ENCODE measurements around the gene TCN2.
A peak's percentile ranks its signal among the peaks of the same experiment; 100 is the strongest.
"Not testable (repeated sequence)": the region's sequence is repeated elsewhere in the genome, so short reads cannot be mapped to it uniquely, and the experiment has no call there.

TCN2 gene

DNA sequence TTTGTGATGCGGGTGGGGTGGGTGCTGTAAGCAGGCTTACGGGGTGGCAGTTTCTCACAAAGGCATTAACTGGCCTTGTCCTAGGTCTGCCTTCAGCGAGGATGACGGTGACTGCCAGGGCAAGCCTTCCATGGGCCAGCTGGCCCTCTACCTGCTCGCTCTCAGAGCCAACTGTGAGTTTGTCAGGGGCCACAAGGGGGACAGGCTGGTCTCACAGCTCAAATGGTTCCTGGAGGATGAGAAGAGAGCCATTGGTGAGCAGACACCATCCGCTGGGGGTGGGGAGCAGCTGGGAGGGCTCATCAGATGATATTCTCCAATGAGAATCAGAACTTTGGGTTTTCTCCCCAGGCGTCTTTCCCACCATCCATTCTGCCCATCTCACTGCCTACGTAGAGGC lies 5.8 kb downstream of the TCN2 start:
- ChIA-PET POLR2A (no interaction called here), CTCF (interaction anchor here (6.3 kb wide), 1 partner anchor 21 kb away, joined by 34 read pairs; the partner anchor contains the start of gene SLC35E4)
- TF ChIP-seq, protein P1, sequence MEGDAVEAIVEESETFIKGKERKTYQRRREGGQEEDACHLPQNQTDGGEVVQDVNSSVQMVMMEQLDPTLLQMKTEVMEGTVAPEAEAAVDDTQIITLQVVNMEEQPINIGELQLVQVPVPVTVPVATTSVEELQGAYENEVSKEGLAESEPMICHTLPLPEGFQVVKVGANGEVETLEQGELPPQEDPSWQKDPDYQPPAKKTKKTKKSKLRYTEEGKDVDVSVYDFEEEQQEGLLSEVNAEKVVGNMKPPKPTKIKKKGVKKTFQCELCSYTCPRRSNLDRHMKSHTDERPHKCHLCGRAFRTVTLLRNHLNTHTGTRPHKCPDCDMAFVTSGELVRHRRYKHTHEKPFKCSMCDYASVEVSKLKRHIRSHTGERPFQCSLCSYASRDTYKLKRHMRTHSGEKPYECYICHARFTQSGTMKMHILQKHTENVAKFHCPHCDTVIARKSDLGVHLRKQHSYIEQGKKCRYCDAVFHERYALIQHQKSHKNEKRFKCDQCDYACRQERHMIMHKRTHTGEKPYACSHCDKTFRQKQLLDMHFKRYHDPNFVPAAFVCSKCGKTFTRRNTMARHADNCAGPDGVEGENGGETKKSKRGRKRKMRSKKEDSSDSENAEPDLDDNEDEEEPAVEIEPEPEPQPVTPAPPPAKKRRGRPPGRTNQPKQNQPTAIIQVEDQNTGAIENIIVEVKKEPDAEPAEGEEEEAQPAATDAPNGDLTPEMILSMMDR (IDR thresholded peaks at IDR 0.05; ENCODE audit: control extremely low read depth, extremely low read depth, low read depth, missing control alignments), result no peak
- no peak for DNase-seq (ENCODE audit: extremely low spot score)

DNA sequence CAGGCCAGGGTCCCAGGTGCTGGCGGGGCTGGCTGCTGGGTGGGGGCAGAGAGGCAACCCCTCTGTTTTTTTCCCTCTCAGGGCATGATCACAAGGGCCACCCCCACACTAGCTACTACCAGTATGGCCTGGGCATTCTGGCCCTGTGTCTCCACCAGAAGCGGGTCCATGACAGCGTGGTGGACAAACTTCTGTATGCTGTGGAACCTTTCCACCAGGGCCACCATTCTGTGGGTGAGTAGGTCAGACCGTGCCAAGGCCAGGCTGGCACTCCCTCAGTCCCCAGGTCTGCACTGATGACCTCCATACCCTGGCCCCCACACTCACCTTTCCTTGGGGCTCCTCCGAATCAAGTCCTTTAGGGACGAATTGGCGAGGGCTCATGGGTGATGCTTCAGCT lies 7.3 kb downstream of the TCN2 start:
- no peak for DNase-seq (ENCODE audit: extremely low spot score)
- TF ChIP-seq, protein P1 (IDR thresholded peaks at IDR 0.05; ENCODE audit: control extremely low read depth, extremely low read depth, low read depth, missing control alignments), result no peak
- POLR2A ChIA-PET, result no interaction called here
- CTCF ChIA-PET, result interaction anchor here (6.3 kb wide), 1 partner anchor 20 kb away, joined by 34 read pairs; the partner anchor contains the start of gene SLC35E4

DNA sequence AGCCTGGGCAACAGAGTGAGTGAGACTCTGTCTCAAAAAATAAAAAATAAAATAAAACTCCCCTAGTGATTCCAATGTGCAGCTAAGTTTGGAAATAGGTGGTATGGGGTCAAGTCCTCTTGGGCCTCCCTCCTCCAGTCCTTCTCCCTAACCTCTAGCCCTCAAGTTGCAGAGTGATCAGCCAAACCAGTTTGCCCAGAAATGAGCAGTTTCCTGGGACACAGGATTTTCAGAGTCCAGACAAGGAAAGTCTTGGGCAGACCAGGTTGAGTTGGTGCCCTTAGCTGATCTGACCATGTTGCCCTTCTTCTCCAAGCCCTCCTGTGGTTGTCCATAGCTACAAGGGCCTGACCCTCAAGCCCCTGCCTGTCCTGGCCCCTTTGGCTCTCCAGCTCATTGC lies 7.9 kb downstream of the TCN2 start:
- POLR2A ChIA-PET, result no interaction called here
- no peak for DNase-seq (ENCODE audit: extremely low spot score)
- CTCF ChIA-PET, result interaction anchor here (6.3 kb wide), 1 partner anchor 19 kb away, joined by 34 read pairs; the partner anchor contains the start of gene SLC35E4
- TF ChIP-seq, protein P1 (IDR thresholded peaks at IDR 0.05; ENCODE audit: control extremely low read depth, extremely low read depth, low read depth, missing control alignments), result no peak

DNA sequence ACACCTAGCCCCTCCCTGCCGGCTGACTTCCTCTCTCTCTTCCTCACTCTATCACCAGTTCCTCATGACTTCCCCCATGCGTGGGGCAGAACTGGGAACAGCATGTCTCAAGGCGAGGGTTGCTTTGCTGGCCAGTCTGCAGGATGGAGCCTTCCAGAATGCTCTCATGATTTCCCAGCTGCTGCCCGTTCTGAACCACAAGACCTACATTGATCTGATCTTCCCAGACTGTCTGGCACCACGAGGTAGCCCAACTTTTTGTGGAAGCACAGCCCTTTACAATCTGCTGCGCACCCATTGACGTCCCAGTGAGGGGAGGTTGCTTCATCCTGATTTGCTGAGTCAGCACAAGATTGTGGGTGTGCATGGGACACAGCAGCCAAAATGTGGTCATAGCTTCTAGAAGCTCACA lies 8.6 kb downstream of the TCN2 start:
- CTCF ChIA-PET, result interaction anchor here (6.3 kb wide), 1 partner anchor 19 kb away, joined by 34 read pairs; the partner anchor contains the start of gene SLC35E4
- DNase-seq (ENCODE audit: extremely low spot score), result no peak
- TF ChIP-seq, protein P1 (IDR thresholded peaks at IDR 0.05; ENCODE audit: control extremely low read depth, extremely low read depth, low read depth, missing control alignments), result no peak
- POLR2A ChIA-PET, result no interaction called here

DNA sequence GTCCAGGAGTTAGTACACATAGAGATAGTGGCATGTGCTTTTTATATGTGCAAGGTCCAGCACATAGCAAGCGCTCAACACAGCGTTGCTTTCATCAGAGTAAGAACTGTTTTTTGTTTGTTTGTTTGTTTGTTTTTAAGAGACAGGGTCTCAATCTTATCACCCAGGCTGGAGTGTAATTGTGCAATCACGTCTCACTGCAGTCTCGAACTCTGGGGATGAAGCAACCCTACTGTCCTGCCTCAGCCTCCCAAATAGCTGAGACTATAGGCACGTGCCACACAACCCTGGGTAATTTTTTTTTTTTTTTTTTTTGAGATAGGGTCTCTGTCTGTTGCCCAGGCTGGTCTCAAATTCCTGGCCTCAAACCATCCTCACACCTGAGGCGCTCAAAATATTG lies 10.8 kb downstream of the TCN2 start:
- ChIA-PET CTCF (interaction anchor here (3.4 to 6.3 kb wide), 2 partner anchors 11 to 16 kb away, joined by 22 to 34 read pairs; partner anchors contain the start of genes SLC35E4 and TCN2), POLR2A (no interaction called here)
- DNase-seq (ENCODE audit: extremely low spot score), result no peak
- TF ChIP-seq, protein P1 (IDR thresholded peaks at IDR 0.05; ENCODE audit: control extremely low read depth, extremely low read depth, low read depth, missing control alignments), result no peak

DNA sequence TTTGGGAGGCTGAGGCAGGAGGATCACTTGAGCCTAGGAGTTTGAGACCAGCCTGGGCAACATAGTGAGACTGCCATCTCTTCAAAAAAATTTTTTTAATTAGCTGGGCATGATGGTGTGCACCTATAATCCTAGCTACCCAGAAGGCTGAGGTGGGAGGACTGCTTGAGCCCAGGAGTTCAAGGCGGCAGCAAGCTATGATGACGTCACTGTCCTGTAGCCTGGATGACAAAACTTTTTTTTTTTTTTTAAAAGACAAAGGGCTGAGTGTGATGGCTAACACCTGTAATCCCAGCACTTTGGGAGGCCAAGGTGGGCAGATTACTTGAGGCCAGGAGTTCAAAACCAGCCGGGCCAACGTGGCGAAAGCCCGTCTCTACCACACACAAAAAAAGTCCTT lies 12.9 kb downstream of the TCN2 start:
- CTCF ChIA-PET, result interaction anchor here (0.9 to 3.4 kb wide), 6 partner anchors 9 to 300 kb away, joined by 3 to 22 read pairs (median 3); partner anchors contain the start of gene TCN2
- POLR2A ChIA-PET; DNase-seq (ENCODE audit: extremely low spot score): not testable (repeated sequence)

DNA sequence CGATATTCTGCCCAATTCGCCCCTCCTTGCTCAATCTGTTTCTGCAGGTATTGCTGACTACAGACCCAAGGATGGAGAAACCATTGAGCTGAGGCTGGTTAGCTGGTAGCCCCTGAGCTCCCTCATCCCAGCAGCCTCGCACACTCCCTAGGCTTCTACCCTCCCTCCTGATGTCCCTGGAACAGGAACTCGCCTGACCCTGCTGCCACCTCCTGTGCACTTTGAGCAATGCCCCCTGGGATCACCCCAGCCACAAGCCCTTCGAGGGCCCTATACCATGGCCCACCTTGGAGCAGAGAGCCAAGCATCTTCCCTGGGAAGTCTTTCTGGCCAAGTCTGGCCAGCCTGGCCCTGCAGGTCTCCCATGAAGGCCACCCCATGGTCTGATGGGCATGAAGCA lies 19.4 kb downstream of the TCN2 start:
- TF ChIP-seq, protein P1 (IDR thresholded peaks at IDR 0.05; ENCODE audit: control extremely low read depth, extremely low read depth, low read depth, missing control alignments), result peak; percentile 13
- CTCF ChIA-PET, result interaction anchor here (1.4 to 3.1 kb wide), 4 partner anchors 8 to 646 kb away, joined by 3 to 31 read pairs (median 7); partner anchors contain the start of gene SLC35E4
- DNase-seq (ENCODE audit: extremely low spot score), result no peak
- POLR2A ChIA-PET, result no interaction called here

Measured in GM10248 (cell line).